Endothelial cell of umbilical vein (primary cell): ENCODE data around the gene USP34. TPM values are rescaled to one million over a fixed set of nuclear protein-coding genes. Genes with fewer than 3 reads are reported as not detected.

Experiments used
- BruUV-seq: library from RNA; stranded (reverse); fragments of 400-500 nt; replicated peaks from 2 replicates; lab custom pipeline; 2021; lab: Mats Ljungman, UMichigan
- CTCF ChIA-PET: fragments of 300-600, 350-600 bp; sonication (Branson Sonifier 250); formaldehyde crosslinking; loops from one replicate; lab custom pipeline; 2021; ENCODE audit warnings: antibody characterized with exemption, inconsistent platforms; lab: Charles Lee
- POLR2A ChIA-PET: fragments of 300-600, 350-600 bp; sonication (Branson Sonifier 250); formaldehyde crosslinking; loops from one replicate; lab custom pipeline; 2021; ENCODE audit warnings: antibody characterized with exemption, inconsistent platforms; lab: Charles Lee
- DNase-seq: peaks from one replicate; pipeline ENCODE4 v3.0.0-alpha.2; 2011; ENCODE audit warnings: low read depth, low spot score
- FAIRE-seq: peaks from 2 replicates; lab custom pipeline; 2011; peaks lifted over from hg19 to GRCh38; lab: Jason Lieb, UNC
- H2AFZ ChIP-seq: 2 replicates; pipeline ENCODE4 v1.6.0; 2012; ENCODE audit warnings: low read depth, low read length, control low read depth, inconsistent platforms
- H3K27ac ChIP-seq: 2 replicates; pipeline ENCODE4 v1.5.1; 2011; ENCODE audit warnings: low read depth, mild to moderate bottlenecking, control low read depth, low read length, moderate library complexity; ENCODE audit not compliant: insufficient read depth
- H3K27me3 ChIP-seq, 2 experiments: 2 replicates each; pipeline versions ENCODE4 v1.6.0 to v1.6.1; 2011; ENCODE audit warnings: low read length in 2 of 2, mixed read lengths in 1 of 2; ENCODE audit not compliant: control insufficient read depth in 2 of 2, insufficient read depth in 2 of 2
- H3K36me3 ChIP-seq, 2 experiments: 2 replicates in 1 of 2; 3 replicates in 1 of 2; pipeline ENCODE4 v1.5.1; 2011; ENCODE audit warnings: low read length in 2 of 2, mild to moderate bottlenecking in 1 of 2, moderate library complexity in 1 of 2; ENCODE audit not compliant: control insufficient read depth in 2 of 2, insufficient read depth in 2 of 2; ENCODE audit errors: extremely low read depth in 1 of 2
- H3K4me1 ChIP-seq: 3 replicates; pipeline ENCODE4 v1.5.1; 2011; ENCODE audit warnings: mild to moderate bottlenecking, low read length; ENCODE audit not compliant: control insufficient read depth, insufficient read depth; ENCODE audit errors: extremely low read depth
- H3K4me2 ChIP-seq: 2 replicates; pipeline ENCODE4 v1.6.1; 2011; ENCODE audit warnings: low read length, control low read depth, mixed read lengths; ENCODE audit not compliant: insufficient read depth
- H3K4me3 ChIP-seq, 3 experiments: fragments of 200-600 bp in 1 of 3; sonication (generic), shearing (Covaris generic) in 1 of 3; replicated peaks in 1 of 3; 2 replicates each; pipeline ENCODE4 v1.5.1; 2011 to 2016; ENCODE audit warnings: control low read depth in 3 of 3, low read length in 3 of 3, mild to moderate bottlenecking in 2 of 3, inconsistent platforms in 1 of 3, low read depth in 1 of 3, moderate library complexity in 1 of 3; ENCODE audit not compliant: insufficient read depth in 1 of 3
- H3K79me2 ChIP-seq: 2 replicates; pipeline ENCODE4 v1.6.0; 2012; ENCODE audit warnings: low read length, inconsistent platforms; ENCODE audit not compliant: control insufficient read depth, insufficient read depth
- H3K9ac ChIP-seq: replicated peaks from 2 replicates; pipeline ENCODE3; 2011; ENCODE audit warnings: low read length, control low read depth; ENCODE audit not compliant: insufficient read depth; ENCODE audit errors: extremely low read depth
- H3K9me1 ChIP-seq: replicated peaks from 3 replicates; pipeline ENCODE4 v1.6.0; 2011; ENCODE audit warnings: mild to moderate bottlenecking, low read length; ENCODE audit not compliant: control insufficient read depth, insufficient read depth; ENCODE audit errors: extremely low read depth
- H3K9me3 ChIP-seq: replicated peaks from 2 replicates; pipeline ENCODE4 v1.5.1; 2012; ENCODE audit warnings: low read length, inconsistent platforms; ENCODE audit not compliant: control insufficient read depth, insufficient read depth
- H4K20me1 ChIP-seq: replicated peaks from 2 replicates; pipeline ENCODE3; 2011; ENCODE audit warnings: mild to moderate bottlenecking, low read length; ENCODE audit not compliant: control insufficient read depth, insufficient read depth; ENCODE audit errors: extremely low read depth
- CTCF ChIP-seq, 2 donors: IDR thresholded peaks; 1 replicate in 1 of 2; 2 replicates in 1 of 2; pipeline ENCODE4 v1.5.1; 2011; ENCODE audit warnings: low read length in 2 of 2, mild to moderate bottlenecking in 2 of 2, moderate library complexity in 2 of 2, control low read depth in 1 of 2, inconsistent platforms in 1 of 2, low read depth in 1 of 2; ENCODE audit not compliant: insufficient read depth in 1 of 2; ENCODE audit errors: extremely low read depth in 1 of 2
- EZH2 ChIP-seq: IDR thresholded peaks from 2 replicates; pipeline ENCODE4 v1.6.1; 2012; ENCODE audit warnings: borderline replicate concordance, low read depth, mild to moderate bottlenecking, moderate library complexity, low read length, inconsistent platforms; ENCODE audit not compliant: severe bottlenecking
- FOS ChIP-seq: IDR thresholded peaks from 2 replicates; pipeline ENCODE4 v1.6.1; 2011; ENCODE audit warnings: mild to moderate bottlenecking, low read length, moderate library complexity, borderline replicate concordance; ENCODE audit not compliant: insufficient read depth
- GATA2 ChIP-seq: IDR thresholded peaks from 2 replicates; pipeline ENCODE4 v1.7.0; 2011; ENCODE audit warnings: low read depth, mild to moderate bottlenecking, moderate library complexity, mixed read lengths, low read length; ENCODE audit not compliant: insufficient read length, insufficient read depth
- JUN ChIP-seq: IDR thresholded peaks from 2 replicates; pipeline ENCODE4 v1.6.1; 2011; ENCODE audit warnings: borderline replicate concordance, low read depth; ENCODE audit not compliant: insufficient read length, insufficient read depth
- MAX ChIP-seq: IDR thresholded peaks from 2 replicates; pipeline ENCODE4 v1.6.1; 2011; ENCODE audit not compliant: insufficient read depth, insufficient read length
- MYC ChIP-seq: IDR thresholded peaks from one replicate; pipeline ENCODE4 v1.6.1; 2011; ENCODE audit warnings: mild to moderate bottlenecking, low read depth, low read length
- POLR2A ChIP-seq: IDR thresholded peaks from 2 replicates; pipeline ENCODE4 v1.6.1; 2012; ENCODE audit warnings: low read depth, mild to moderate bottlenecking, control low read depth, low read length
- POLR2AphosphoS5 ChIP-seq: IDR thresholded peaks from 2 replicates; pipeline ENCODE4 v1.6.1; 2012; ENCODE audit warnings: low read depth, mild to moderate bottlenecking, control low read depth, low read length, moderate library complexity; ENCODE audit not compliant: insufficient read depth
- dilution Hi-C: fragments of 300-500 bp; cut with MboI; formaldehyde crosslinking; loops from one replicate; pipeline ENCODE4 v1.15.0; 2019; ENCODE audit warnings: low sequenced_read_pairs; ENCODE audit not compliant: extremely low pct_ligation_motif_present
- intact Hi-C: fragments of 100-400 bp; cut with micrococcal nuclease; formaldehyde crosslinking; loops from one replicate; pipeline ENCODE4 v1.10.0; 2022
- polyA plus RNA-seq, 4 experiments: library from polyadenylated mRNA; depleted of rRNA in 3 of 4; stranded (reverse) in 3 of 4; unstranded in 1 of 4; fragments of >200 nt; gene quantifications; 2 replicates each; pipeline versions ENCODE4 v1.2.1 to v1.2.3, GENCODE V29; 2011 to 2012; ENCODE audit warnings: missing spikeins in 1 of 4
- total RNA-seq: library from RNA; stranded (reverse); gene quantifications from 2 replicates; pipeline ENCODE4 v1.2.3, GENCODE V29; 2021

The USP34 gene
- total and polyA plus RNA-seq, 2 donors (not counting 3 experiments of a cell fraction or from before 2014, with no cell fraction given), result 46.3 to 96.9 TPM

- CTCF ChIA-PET, result no interaction called here
- POLR2A ChIA-PET, result no interaction called here
- H3K36me3 ChIP-seq, result peaks cover 3 to 9% of the 10 kb centered on the region in 2 experiments
- H2AFZ ChIP-seq, result no peak overlapping the region
- H3K9ac ChIP-seq, result no peak overlapping the region
- BruUV-seq, result no TSS peak
- no peak for FAIRE-seq
- H3K9me1 ChIP-seq, result no peaks in the 10 kb centered on the region
- no peak for TF ChIP-seq POLR2AphosphoS5
- no peak for TF ChIP-seq MAX
- TF ChIP-seq MYC, result no peak
- TF ChIP-seq JUN, result no peak
- TF ChIP-seq CTCF (IDR thresholded peaks at IDR 0.05; ENCODE audit: extremely low read depth in 1 of 2, insufficient read depth in 1 of 2, low read depth in 1 of 2, low read length in 2 of 2), result no peak
- no peaks in the 10 kb centered on the region for H4K20me1 ChIP-seq
- H3K27me3 ChIP-seq, result no peaks in the 10 kb centered on the region
- DNase-seq, result no peak
- H3K79me2 ChIP-seq, result peaks cover 8% of the 10 kb centered on the region
- H3K9me3 ChIP-seq, result no peaks in the 10 kb centered on the region
- dilution Hi-C loops (no loop called here), intact Hi-C loops (no loop called here)
- H3K4me2 ChIP-seq, result no peak overlapping the region
- no peak overlapping the region for H3K27ac ChIP-seq
- H3K4me1 ChIP-seq, result no peaks in the 10 kb centered on the region
- no peak overlapping the region for H3K4me3 ChIP-seq
Measured at GRCh38 chr2:61378281-61378680, 92.6 kb downstream of the USP34 start.

GRCh38 chr2:61377046-61377445, 93.8 kb downstream of the USP34 start:
- H3K27ac ChIP-seq, result no peak overlapping the region
- no peaks in the 10 kb centered on the region for H3K27me3 ChIP-seq
- H4K20me1 ChIP-seq, result no peaks in the 10 kb centered on the region
- DNase-seq (no peak), FAIRE-seq (no peak)
- ChIA-PET CTCF (interaction anchor here (1.5 kb wide), 1 partner anchor 8 kb away, joined by 3 read pairs; no protein-coding TSS in a partner anchor), POLR2A (no interaction called here)
- no peaks in the 10 kb centered on the region for H3K9me3 ChIP-seq
- dilution Hi-C loops, result no loop called here
- H3K4me1 ChIP-seq, result no peaks in the 10 kb centered on the region
- H3K9me1 ChIP-seq, result no peaks in the 10 kb centered on the region
- H3K36me3 ChIP-seq, result peaks cover 3 to 9% of the 10 kb centered on the region in 2 experiments
- no TSS peak for BruUV-seq
- intact Hi-C loops, result no loop called here
- H3K9ac ChIP-seq, result no peak overlapping the region
- no peak overlapping the region for H3K4me2 ChIP-seq
- TF ChIP-seq CTCF (IDR thresholded peaks at IDR 0.05; ENCODE audit: extremely low read depth in 1 of 2, insufficient read depth in 1 of 2, low read depth in 1 of 2, low read length in 2 of 2) (no peak), JUN (no peak), MAX (no peak), MYC (no peak), GATA2 (no peak), POLR2AphosphoS5 (no peak), FOS (no peak), EZH2 (no peak), POLR2A (no peak)
- H2AFZ ChIP-seq, result no peak overlapping the region
- peaks cover 9% of the 10 kb centered on the region for H3K79me2 ChIP-seq
- H3K4me3 ChIP-seq, result no peak overlapping the region
